NT2/D1 (cell line): ENCODE data around the gene CD300LG.

Experiments
- DNase-seq: peaks from one replicate; pipeline ENCODE4 v3.0.0-alpha.2; 2011; ENCODE audit warnings: low read depth, low spot score
- H3K27me3 ChIP-seq: 2 replicates; pipeline ENCODE4 v1.6.0; 2011; ENCODE audit warnings: mild to moderate bottlenecking; ENCODE audit not compliant: insufficient read length, insufficient read depth
- H3K36me3 ChIP-seq: 2 replicates; pipeline ENCODE4 v1.6.1; 2011; ENCODE audit warnings: mild to moderate bottlenecking, low read length, mixed read lengths; ENCODE audit not compliant: insufficient read depth, insufficient read length
- H3K4me1 ChIP-seq: 2 replicates; pipeline ENCODE4 v1.5.1; 2011; ENCODE audit not compliant: insufficient read depth, insufficient read length
- H3K4me3 ChIP-seq: 2 replicates; pipeline ENCODE4 v1.5.1; 2011; ENCODE audit warnings: low read depth; ENCODE audit not compliant: insufficient read length
- H3K9ac ChIP-seq: 2 replicates; pipeline ENCODE4 v1.6.0; 2011; ENCODE audit warnings: low read depth; ENCODE audit not compliant: insufficient read length
- H3K9me3 ChIP-seq: 2 replicates; pipeline ENCODE4 v1.5.1; 2011; ENCODE audit warnings: mild to moderate bottlenecking, low read length; ENCODE audit not compliant: insufficient read depth
- SUZ12 ChIP-seq: IDR thresholded peaks from 2 replicates; pipeline ENCODE4 v1.6.1; 2011; ENCODE audit not compliant: insufficient read length, insufficient read depth; ENCODE audit errors: extremely low read depth
- YY1 ChIP-seq: IDR thresholded peaks from 2 replicates; pipeline ENCODE4 v1.6.1; 2011; ENCODE audit not compliant: insufficient read length, insufficient read depth
- ZNF274 ChIP-seq: IDR thresholded peaks from 2 replicates; pipeline ENCODE4 v1.6.1; 2011; ENCODE audit warnings: mild to moderate bottlenecking, low read depth, low read length

Gene CD300LG

GRCh38 chr17:43809121-43809520, 37.9 kb upstream of the CD300LG start:
- H3K9ac ChIP-seq = no peak overlapping the region
- H3K36me3 ChIP-seq = peaks cover 32% of the 10 kb centered on the region
- H3K9me3 ChIP-seq = no peaks in the 10 kb centered on the region
- no peak for DNase-seq
- TF ChIP-seq YY1 (no peak), SUZ12 (no peak), ZNF274 (no peak)
- peaks cover 3% of the 10 kb centered on the region for H3K4me1 ChIP-seq
- no peak overlapping the region for H3K4me3 ChIP-seq
- H3K27me3 ChIP-seq = no peaks in the 10 kb centered on the region

- no peak for TF ChIP-seq YY1
- no peak for TF ChIP-seq SUZ12
- no peak for TF ChIP-seq ZNF274
- Histone ChIP-seq H3K9ac (no peak overlapping the region), H3K4me3 (no peak overlapping the region), H3K9me3 (no peaks in the 10 kb centered on the region), H3K36me3 (peaks cover 35% of the 10 kb centered on the region), H3K27me3 (no peaks in the 10 kb centered on the region), H3K4me1 (peaks cover 3% of the 10 kb centered on the region)
- DNase-seq = no peak
These were observed 36.7 kb upstream of the CD300LG start for GRCh38 chr17:43810226-43810715.

- Histone ChIP-seq H3K9ac (no peak overlapping the region), H3K4me3 (no peak overlapping the region), H3K9me3 (no peaks in the 10 kb centered on the region), H3K4me1 (peaks cover 3% of the 10 kb centered on the region), H3K36me3 (peaks cover 39% of the 10 kb centered on the region), H3K27me3 (no peaks in the 10 kb centered on the region)
- DNase-seq = no peak
- TF ChIP-seq ZNF274 = no peak
- no peak for TF ChIP-seq YY1
- no peak for TF ChIP-seq SUZ12
These were observed 36.2 kb upstream of the CD300LG start for GRCh38 chr17:43810823-43811222.

- H3K9ac ChIP-seq = no peak overlapping the region
- no peak for DNase-seq
- peaks cover 48% of the 10 kb centered on the region for H3K36me3 ChIP-seq
- no peaks in the 10 kb centered on the region for H3K27me3 ChIP-seq
- H3K4me1 ChIP-seq = peaks cover 3% of the 10 kb centered on the region
- H3K9me3 ChIP-seq = no peaks in the 10 kb centered on the region
- TF ChIP-seq ZNF274 (no peak), YY1 (no peak), SUZ12 (no peak)
- H3K4me3 ChIP-seq = no peak overlapping the region
These were observed 34.3 kb upstream of the CD300LG start for GRCh38 chr17:43812396-43813265.

GRCh38 chr17:43813386-43813785, 33.6 kb upstream of the CD300LG start:
- no peaks in the 10 kb centered on the region for H3K27me3 ChIP-seq
- TF ChIP-seq YY1 = no peak
- TF ChIP-seq ZNF274 = no peak
- H3K9ac ChIP-seq = no peak overlapping the region
- H3K9me3 ChIP-seq = no peaks in the 10 kb centered on the region
- no peak for DNase-seq
- peaks cover 53% of the 10 kb centered on the region for H3K36me3 ChIP-seq
- peaks cover 3% of the 10 kb centered on the region for H3K4me1 ChIP-seq
- H3K4me3 ChIP-seq = no peak overlapping the region

GRCh38 chr17:43814026-43814425, 33.0 kb upstream of the CD300LG start:
- no peaks in the 10 kb centered on the region for H3K9me3 ChIP-seq
- no peaks in the 10 kb centered on the region for H3K27me3 ChIP-seq
- TF ChIP-seq ZNF274 = no peak
- no peak for TF ChIP-seq YY1
- no peak for TF ChIP-seq SUZ12
- no peak for DNase-seq
- H3K4me3 ChIP-seq = no peak overlapping the region
- no peak overlapping the region for H3K9ac ChIP-seq
- peaks cover 3% of the 10 kb centered on the region for H3K4me1 ChIP-seq
- H3K36me3 ChIP-seq = peaks cover 50% of the 10 kb centered on the region

GRCh38 chr17:43814714-43815113, 32.3 kb upstream of the CD300LG start:
- Histone ChIP-seq H3K4me1 (peaks cover 3% of the 10 kb centered on the region), H3K4me3 (no peak overlapping the region), H3K9ac (no peak overlapping the region), H3K27me3 (no peaks in the 10 kb centered on the region), H3K9me3 (no peaks in the 10 kb centered on the region), H3K36me3 (peaks cover 55% of the 10 kb centered on the region)
- DNase-seq = no peak
- TF ChIP-seq SUZ12 (no peak), ZNF274 (no peak), YY1 (no peak)
